Neural cell (in vitro differentiated cells): ENCODE results near the gene MYO5A. TPM values are rescaled to one million over a fixed set of nuclear protein-coding genes. Genes with fewer than 3 reads are reported as not detected.

ENCODE experiments used
- H2AFZ ChIP-seq: fragments of 200-600, 300-800 bp; sonication (generic), shearing (Covaris generic); 2 replicates; pipeline ENCODE4 v1.6.0; 2014; ENCODE audit warnings: low read depth, mild to moderate bottlenecking, antibody characterized with exemption, low read length, moderate library complexity
- H3F3A ChIP-seq: fragments of 200-600 bp; shearing (Covaris generic); 2 replicates; pipeline ENCODE4 v1.6.1; 2016; ENCODE audit warnings: mild to moderate bottlenecking, moderate library complexity, mixed read lengths, antibody characterized with exemption, low read length; ENCODE audit not compliant: insufficient read depth, poor library complexity, severe bottlenecking
- H3K27ac ChIP-seq: fragments of 200-600, 300-800 bp; sonication (generic), shearing (Covaris generic); 2 replicates; pipeline ENCODE4 v1.5.1; 2014; ENCODE audit warnings: mild to moderate bottlenecking, low read length, moderate library complexity
- H3K27me3 ChIP-seq: fragments of 300-800, 200-600 bp; sonication (generic), shearing (Covaris generic); 2 replicates; pipeline ENCODE4 v1.6.0; 2014; ENCODE audit warnings: mild to moderate bottlenecking, low read depth, low read length, moderate library complexity; ENCODE audit not compliant: insufficient read depth
- H3K36me3 ChIP-seq: fragments of 300-800, 200-600 bp; sonication (generic), shearing (Covaris generic); 2 replicates; pipeline ENCODE4 v1.5.1; 2014; ENCODE audit warnings: mild to moderate bottlenecking, antibody characterized with exemption, low read length, moderate library complexity; ENCODE audit not compliant: insufficient read depth
- H3K4me2 ChIP-seq: fragments of 300-800, 200-600 bp; sonication (generic), shearing (Covaris generic); 2 replicates; pipeline ENCODE4 v1.6.0; 2014; ENCODE audit warnings: mild to moderate bottlenecking, low read length
- H3K4me3 ChIP-seq: fragments of 300-800, 200-600 bp; sonication (generic), shearing (Covaris generic); 2 replicates; pipeline ENCODE4 v1.5.1; 2014; ENCODE audit warnings: mild to moderate bottlenecking, low read length, moderate library complexity
- H3K79me2 ChIP-seq: fragments of 200-600 bp; shearing (Covaris generic); replicated peaks from 2 replicates; pipeline ENCODE4 v1.6.0; 2014; ENCODE audit warnings: mild to moderate bottlenecking, low read length, moderate library complexity; ENCODE audit not compliant: insufficient read depth
- H3K9ac ChIP-seq: fragments of 300-800, 200-600 bp; sonication (generic), shearing (Covaris generic); 2 replicates; pipeline ENCODE4 v1.6.1; 2016; ENCODE audit warnings: mild to moderate bottlenecking, low read length, mixed read lengths
- H3K9me2 ChIP-seq: fragments of 200-600 bp; shearing (Covaris generic); 2 replicates; pipeline ENCODE4 v1.6.1; 2016; ENCODE audit warnings: mild to moderate bottlenecking, low read length, mixed read lengths; ENCODE audit not compliant: insufficient read depth
- H3K9me3 ChIP-seq: fragments of 200-600, 300-800 bp; sonication (generic), shearing (Covaris generic); 2 replicates; pipeline ENCODE4 v1.6.1; 2016; ENCODE audit warnings: mild to moderate bottlenecking, mixed run types, low read length, moderate library complexity, mixed read lengths
- H4K20me1 ChIP-seq: fragments of 200-600 bp; shearing (Covaris generic); 2 replicates; pipeline ENCODE4 v1.6.1; 2016; ENCODE audit warnings: mild to moderate bottlenecking, mixed run types; ENCODE audit not compliant: insufficient read depth
- CTCF ChIP-seq: fragments of 450-650 bp; IDR thresholded peaks from 2 replicates; pipeline ENCODE4 v1.5.1; 2014; ENCODE audit warnings: antibody characterized with exemption, mild to moderate bottlenecking, moderate library complexity; ENCODE audit not compliant: poor library complexity, severe bottlenecking
- EP300 ChIP-seq: fragments of 450-650 bp; conservative IDR thresholded peaks from 2 replicates; pipeline ENCODE4 v1.6.1; 2014; ENCODE audit warnings: antibody characterized with exemption, mild to moderate bottlenecking, moderate library complexity; ENCODE audit not compliant: poor library complexity, severe bottlenecking
- EZH2 ChIP-seq: fragments of 200-600, 300-800 bp; shearing (Covaris generic), sonication (generic); IDR thresholded peaks from 2 replicates; pipeline ENCODE4 v1.6.1; 2014; ENCODE audit warnings: antibody characterized with exemption, low read length, borderline replicate concordance, mild to moderate bottlenecking; ENCODE audit not compliant: insufficient read depth, poor library complexity, severe bottlenecking
- MXI1 ChIP-seq: fragments of 450-650 bp; conservative IDR thresholded peaks from 2 replicates; pipeline ENCODE4 v1.6.1; 2014; ENCODE audit warnings: antibody characterized with exemption, mild to moderate bottlenecking; ENCODE audit not compliant: poor library complexity, severe bottlenecking
- POLR2AphosphoS5 ChIP-seq: IDR thresholded peaks from 2 replicates; pipeline ENCODE4 v1.6.1; 2012
- RAD21 ChIP-seq: fragments of 450-650 bp; conservative IDR thresholded peaks from 2 replicates; pipeline ENCODE4 v1.6.1; 2014; ENCODE audit warnings: antibody characterized with exemption, mild to moderate bottlenecking, moderate library complexity
- REST ChIP-seq: IDR thresholded peaks from 2 replicates; pipeline ENCODE4 v1.6.1; 2012; ENCODE audit warnings: borderline replicate concordance
- SMC3 ChIP-seq: fragments of 450-650 bp; conservative IDR thresholded peaks from 2 replicates; pipeline ENCODE4 v1.6.1; 2014; ENCODE audit warnings: antibody characterized with exemption, mild to moderate bottlenecking, moderate library complexity; ENCODE audit not compliant: poor library complexity
- TAF1 ChIP-seq: IDR thresholded peaks from 2 replicates; pipeline ENCODE4 v1.6.1; 2012; ENCODE audit warnings: low read depth
- polyA plus RNA-seq: library from polyadenylated mRNA; depleted of rRNA; stranded (reverse); fragments of >200 nt; gene quantifications from 2 replicates; pipeline ENCODE4 v1.2.3, GENCODE V29; 2014

The MYO5A gene
- polyA plus RNA-seq, 1 donor from 2014 or later: 43.8 TPM

- H3K36me3 ChIP-seq: peaks cover 20% of the 10 kb centered on the region
- no peak overlapping the region for H3K4me3 ChIP-seq
- no peak overlapping the region for H2AFZ ChIP-seq
- TF ChIP-seq RAD21 (no peak), TAF1 (no peak), MXI1 (no peak), REST (no peak), CTCF (no peak), SMC3 (no peak), POLR2AphosphoS5 (no peak), EZH2 (no peak), EP300 (no peak)
- H3K9ac ChIP-seq: no peak overlapping the region
- no peaks in the 10 kb centered on the region for H3K27me3 ChIP-seq
- H3K4me2 ChIP-seq: no peak overlapping the region
- H3K27ac ChIP-seq: no peak overlapping the region
- no peaks in the 10 kb centered on the region for H3K9me2 ChIP-seq
- H3F3A ChIP-seq: no peaks in the 10 kb centered on the region
- no peaks in the 10 kb centered on the region for H3K79me2 ChIP-seq
- no peaks in the 10 kb centered on the region for H4K20me1 ChIP-seq
- no peaks in the 10 kb centered on the region for H3K9me3 ChIP-seq
Measured at GRCh38 chr15:52329987-52330386, 198.7 kb downstream of the MYO5A start.

GRCh38 chr15:52329150-52329549, 199.5 kb downstream of the MYO5A start:
- Histone ChIP-seq H3K9me3 (no peaks in the 10 kb centered on the region), H3K27ac (no peak overlapping the region), H3K9me2 (no peaks in the 10 kb centered on the region), H4K20me1 (no peaks in the 10 kb centered on the region), H3F3A (no peaks in the 10 kb centered on the region), H3K9ac (no peak overlapping the region), H3K36me3 (peaks cover 20% of the 10 kb centered on the region), H3K4me3 (no peak overlapping the region), H3K27me3 (no peaks in the 10 kb centered on the region), H3K4me2 (no peak overlapping the region), H2AFZ (no peak overlapping the region), H3K79me2 (no peaks in the 10 kb centered on the region)
- TF ChIP-seq EP300 (no peak), CTCF (no peak), RAD21 (no peak), MXI1 (no peak), POLR2AphosphoS5 (no peak)
